Esophagus squamous epithelium (tissue), 4 donors: ENCODE measurements around the gene RWDD1.

Experiments
- POLR2A ChIP-seq, 4 donors: fragments of 450-650 bp; IDR thresholded peaks; one replicate each; pipeline ENCODE4 v1.6.1; 2017; ENCODE audit warnings: antibody characterized with exemption in 4 of 4, mild to moderate bottlenecking in 4 of 4, moderate library complexity in 3 of 4
- TF ChIP-seq, protein P1 (sequence below), 6 experiments: fragments of 450-650 bp in 4 of 6; fragments of 200-600 bp in 2 of 6; sonication (generic) in 2 of 6; IDR thresholded peaks; one replicate each; pipeline ENCODE4 v1.5.1; 2016 to 2019; ENCODE audit warnings: antibody characterized with exemption in 6 of 6, mild to moderate bottlenecking in 4 of 6, moderate library complexity in 4 of 6

GRCh38 chr6:116605935-116606334, 34.6 kb downstream of the RWDD1 start:
- TF ChIP-seq, protein P1, sequence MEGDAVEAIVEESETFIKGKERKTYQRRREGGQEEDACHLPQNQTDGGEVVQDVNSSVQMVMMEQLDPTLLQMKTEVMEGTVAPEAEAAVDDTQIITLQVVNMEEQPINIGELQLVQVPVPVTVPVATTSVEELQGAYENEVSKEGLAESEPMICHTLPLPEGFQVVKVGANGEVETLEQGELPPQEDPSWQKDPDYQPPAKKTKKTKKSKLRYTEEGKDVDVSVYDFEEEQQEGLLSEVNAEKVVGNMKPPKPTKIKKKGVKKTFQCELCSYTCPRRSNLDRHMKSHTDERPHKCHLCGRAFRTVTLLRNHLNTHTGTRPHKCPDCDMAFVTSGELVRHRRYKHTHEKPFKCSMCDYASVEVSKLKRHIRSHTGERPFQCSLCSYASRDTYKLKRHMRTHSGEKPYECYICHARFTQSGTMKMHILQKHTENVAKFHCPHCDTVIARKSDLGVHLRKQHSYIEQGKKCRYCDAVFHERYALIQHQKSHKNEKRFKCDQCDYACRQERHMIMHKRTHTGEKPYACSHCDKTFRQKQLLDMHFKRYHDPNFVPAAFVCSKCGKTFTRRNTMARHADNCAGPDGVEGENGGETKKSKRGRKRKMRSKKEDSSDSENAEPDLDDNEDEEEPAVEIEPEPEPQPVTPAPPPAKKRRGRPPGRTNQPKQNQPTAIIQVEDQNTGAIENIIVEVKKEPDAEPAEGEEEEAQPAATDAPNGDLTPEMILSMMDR (IDR thresholded peaks at IDR 0.05), result no peak
- no peak for TF ChIP-seq POLR2A (IDR thresholded peaks at IDR 0.05)
